GM23248 (cell line): Measurements from ENCODE around the gene NAA20.

ENCODE experiments used
- EZH2 ChIP-seq: fragments of 200-600 bp; sonication (generic); IDR thresholded peaks from 2 replicates; pipeline ENCODE4 v1.6.1; 2018; ENCODE audit warnings: antibody characterized with exemption, mild to moderate bottlenecking; ENCODE audit not compliant: insufficient read depth, poor library complexity, severe bottlenecking
- EZH2phosphoT487 ChIP-seq: fragments of 200-600 bp; sonication (generic); IDR thresholded peaks from 2 replicates; pipeline ENCODE4 v1.6.1; 2018; ENCODE audit warnings: antibody characterized with exemption, moderate library complexity, mild to moderate bottlenecking, low read depth; ENCODE audit not compliant: insufficient read depth

DNA sequence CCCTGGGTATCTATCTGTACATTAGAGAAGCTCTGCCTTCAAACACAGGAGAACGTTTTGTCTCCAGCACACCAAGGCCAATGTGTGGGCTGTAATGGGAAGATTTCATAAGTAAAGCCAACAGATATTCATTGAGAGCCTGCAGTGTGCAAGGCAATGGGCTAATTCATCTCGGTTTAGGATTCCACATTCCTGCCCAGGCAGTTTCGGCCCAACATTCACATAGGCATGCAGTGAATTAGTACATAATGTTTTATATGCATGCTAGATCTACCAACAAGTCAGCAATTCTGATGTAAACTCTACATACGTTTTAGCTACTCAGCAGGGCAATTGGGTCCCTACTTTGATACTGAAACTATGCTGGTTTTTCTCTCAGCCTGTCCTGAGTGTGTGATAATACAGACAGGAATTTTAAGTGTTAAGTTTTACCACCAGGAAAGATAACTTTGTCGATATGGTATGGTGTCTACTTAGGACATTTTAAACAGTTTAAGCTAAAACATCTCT lies 46.9 kb upstream of the NAA20 start:
- TF ChIP-seq EZH2 = no peak
- no peak for TF ChIP-seq EZH2phosphoT487
